Astrocyte (in vitro differentiated cells and primary cell): Measurements from ENCODE around the gene CLMP.

ENCODE experiments used
- CTCF ChIP-seq: IDR thresholded peaks from 2 replicates; pipeline ENCODE4 v1.5.1; 2011; ENCODE audit warnings: low read depth, mild to moderate bottlenecking, inconsistent platforms, low read length, moderate library complexity; ENCODE audit not compliant: insufficient read depth
- EZH2 ChIP-seq: IDR thresholded peaks from 2 replicates; pipeline ENCODE4 v1.6.1; 2012; ENCODE audit warnings: mild to moderate bottlenecking, low read length, inconsistent platforms; ENCODE audit not compliant: insufficient read depth

GRCh38 chr11:123197711-123198110 is 2.7 kb upstream of the CLMP start:
- TF ChIP-seq CTCF: no peak
- no peak for TF ChIP-seq EZH2
